WI38 (cell line): ENCODE data around the gene RPL41.
A peak's percentile ranks its signal among the peaks of the same experiment; 100 is the strongest.

Experiments
- H3K4me3 ChIP-seq: 2 replicates; pipeline ENCODE4 v1.5.1; 2011; ENCODE audit warnings: low read depth, mild to moderate bottlenecking, control low read depth, low read length
- CTCF ChIP-seq: IDR thresholded peaks from 2 replicates; pipeline ENCODE4 v1.5.1; 2012; ENCODE audit warnings: low read depth, mild to moderate bottlenecking, control low read depth, low read length

Gene RPL41

GRCh38 chr12:56087220-56087619 lies 29.2 kb upstream of the RPL41 start:
- no peak for TF ChIP-seq CTCF
- no peak overlapping the region for H3K4me3 ChIP-seq

- no peak for TF ChIP-seq CTCF
- H3K4me3 ChIP-seq = no peak overlapping the region
Observed at GRCh38 chr12:56097738-56098137, 18.7 kb upstream of the RPL41 start.

GRCh38 chr12:56098592-56098991 lies 17.8 kb upstream of the RPL41 start:
- H3K4me3 ChIP-seq = no peak overlapping the region
- TF ChIP-seq CTCF = no peak

- no peak for TF ChIP-seq CTCF
- H3K4me3 ChIP-seq = no peak overlapping the region
Observed at GRCh38 chr12:56099787-56100186, 16.6 kb upstream of the RPL41 start.

GRCh38 chr12:56101045-56101444 lies 15.4 kb upstream of the RPL41 start:
- no peak overlapping the region for H3K4me3 ChIP-seq
- no peak for TF ChIP-seq CTCF

GRCh38 chr12:56102683-56103065 lies 13.8 kb upstream of the RPL41 start:
- no peak overlapping the region for H3K4me3 ChIP-seq
- no peak for TF ChIP-seq CTCF

GRCh38 chr12:56103066-56103711 lies 13.2 kb upstream of the RPL41 start:
- peak overlapping the region; percentile 90 for H3K4me3 ChIP-seq
- TF ChIP-seq CTCF = no peak
